GM12875 (cell line): ENCODE results near the gene DKK3.

Experiments
- H3K4me3 ChIP-seq: one replicate; pipeline ENCODE4 v1.5.1; 2011; ENCODE audit warnings: low read depth, low read length, control low read depth
- CTCF ChIP-seq: IDR thresholded peaks from 2 replicates; pipeline ENCODE4 v1.5.1; 2011; ENCODE audit warnings: low read depth, mild to moderate bottlenecking, control low read depth, inconsistent platforms, low read length, moderate library complexity, borderline replicate concordance; ENCODE audit not compliant: insufficient read depth

DKK3 gene

GRCh38 chr11:11971906-11972547, 36.4 kb downstream of the DKK3 start:
- no peak for TF ChIP-seq CTCF
- no peak overlapping the region for H3K4me3 ChIP-seq

- no peak for TF ChIP-seq CTCF
- H3K4me3 ChIP-seq = no peak overlapping the region
Observed at GRCh38 chr11:11970556-11970955, 37.9 kb downstream of the DKK3 start.

- no peak overlapping the region for H3K4me3 ChIP-seq
- TF ChIP-seq CTCF = no peak
Observed at GRCh38 chr11:11969380-11970215, 38.8 kb downstream of the DKK3 start.

- H3K4me3 ChIP-seq = no peak overlapping the region
- TF ChIP-seq CTCF = no peak
Observed at GRCh38 chr11:11968511-11969280, 39.7 kb downstream of the DKK3 start.

GRCh38 chr11:11967669-11968510, 40.5 kb downstream of the DKK3 start:
- no peak overlapping the region for H3K4me3 ChIP-seq
- no peak for TF ChIP-seq CTCF

GRCh38 chr11:11966826-11967668, 41.4 kb downstream of the DKK3 start:
- H3K4me3 ChIP-seq = no peak overlapping the region
- peak; percentile 93 for TF ChIP-seq CTCF
